Mesothelial cell of epicardium (in vitro differentiated cells): ENCODE measurements around the gene PRR36. TPM values are rescaled to one million over a fixed set of nuclear protein-coding genes. Genes with fewer than 3 reads are reported as not detected.
"Not testable (repeated sequence)": the region's sequence is repeated elsewhere in the genome, so short reads cannot be mapped to it uniquely, and the experiment has no call there.

Experiments used
- DNase-seq, 2 experiments: peaks; one replicate each; pipeline ENCODE4 v3.0.0; 2021; ENCODE audit warnings: low spot score in 2 of 2; ENCODE audit not compliant: unreplicated experiment in 2 of 2
- H3K27ac Mint-ChIP-seq: 2 replicates; pipeline ENCODE4 v1.8.0; 2021; ENCODE audit warnings: mixed read lengths
- H3K27me3 Mint-ChIP-seq: 2 replicates; pipeline ENCODE4 v1.8.0; 2021; ENCODE audit warnings: low read depth, mixed read lengths
- H3K36me3 Mint-ChIP-seq: 2 replicates; pipeline ENCODE4 v1.8.0; 2021; ENCODE audit warnings: mixed read lengths
- H3K4me1 Mint-ChIP-seq: 2 replicates; pipeline ENCODE4 v1.8.0; 2021; ENCODE audit warnings: mixed read lengths
- H3K4me3 Mint-ChIP-seq: 2 replicates; pipeline ENCODE4 v1.8.0; 2021; ENCODE audit warnings: mild to moderate bottlenecking, moderate library complexity, mixed read lengths
- H3K9me3 Mint-ChIP-seq: 2 replicates; pipeline ENCODE4 v1.8.0; 2021; ENCODE audit warnings: mixed read lengths
- CTCF ChIP-seq: fragments of 200-600 bp; sonication (generic); IDR thresholded peaks from one replicate; pipeline ENCODE4 v1.5.0; 2021; ENCODE audit warnings: antibody characterized with exemption; ENCODE audit not compliant: unreplicated experiment
- total RNA-seq: library from RNA; stranded (reverse); gene quantifications from 3 replicates; pipeline ENCODE4 v1.2.1, GENCODE V29; 2021

The PRR36 gene
- total RNA-seq, 1 donor from 2014 or later = 23.4 TPM

GRCh38 chr19:7859831-7860713 is 14.1 kb downstream of the PRR36 start:
- Mint-ChIP-seq H3K27ac (no peak overlapping the region), H3K9me3 (no peaks in the 10 kb centered on the region), H3K36me3 (no peaks in the 10 kb centered on the region), H3K27me3 (peaks cover 53% of the 10 kb centered on the region), H3K4me3 (no peak overlapping the region), H3K4me1 (peaks cover 13% of the 10 kb centered on the region)
- TF ChIP-seq CTCF = no peak
- DNase-seq = no peak

- peaks cover 13% of the 10 kb centered on the region for H3K4me1 Mint-ChIP-seq
- not testable (repeated sequence) for DNase-seq, H3K9me3 Mint-ChIP-seq, H3K27ac Mint-ChIP-seq, H3K4me3 Mint-ChIP-seq, H3K36me3 Mint-ChIP-seq
- peaks cover 43% of the 10 kb centered on the region for H3K27me3 Mint-ChIP-seq
These were observed 15.1 kb downstream of the PRR36 start for GRCh38 chr19:7859087-7859486.

GRCh38 chr19:7858109-7858770 is 15.9 kb downstream of the PRR36 start:
- no peak overlapping the region for H3K4me3 Mint-ChIP-seq
- H3K27me3 Mint-ChIP-seq = peaks cover 34% of the 10 kb centered on the region
- H3K36me3 Mint-ChIP-seq = no peaks in the 10 kb centered on the region

GRCh38 chr19:7857727-7858108 is 16.5 kb downstream of the PRR36 start:
- H3K4me3 Mint-ChIP-seq = no peak overlapping the region
- H3K27ac Mint-ChIP-seq = no peak overlapping the region
- peaks cover 34% of the 10 kb centered on the region for H3K27me3 Mint-ChIP-seq
- H3K9me3 Mint-ChIP-seq = no peaks in the 10 kb centered on the region
- TF ChIP-seq CTCF = no peak
- no peak for DNase-seq
- no peaks in the 10 kb centered on the region for H3K36me3 Mint-ChIP-seq
- peaks cover 21% of the 10 kb centered on the region for H3K4me1 Mint-ChIP-seq

More at GRCh38 chr19:7858109-7858770, 15.9 kb downstream of the PRR36 start:
- Mint-ChIP-seq H3K27ac (no peak overlapping the region), H3K4me1 (peaks cover 16% of the 10 kb centered on the region), H3K9me3 (no peaks in the 10 kb centered on the region)
- no peak for TF ChIP-seq CTCF
- DNase-seq = no peak

GRCh38 chr19:7856679-7857663 is 17.2 kb downstream of the PRR36 start:
- DNase-seq = no peak

More at GRCh38 chr19:7856679-7857663, 17.2 kb downstream of the PRR36 start:
- Mint-ChIP-seq H3K36me3 (no peaks in the 10 kb centered on the region), H3K4me3 (no peak overlapping the region), H3K27ac (no peak overlapping the region), H3K27me3 (peaks cover 31% of the 10 kb centered on the region), H3K4me1 (peaks cover 19% of the 10 kb centered on the region), H3K9me3 (no peaks in the 10 kb centered on the region)
- TF ChIP-seq CTCF = no peak
